ENCODE results near the gene CD164L2. TPM values are rescaled to one million over a fixed set of nuclear protein-coding genes. Genes with fewer than 3 reads are reported as not detected.

The CD164L2 gene
- total RNA-seq, 1 donor from 2014 or later, result 0.41 TPM

DNA sequence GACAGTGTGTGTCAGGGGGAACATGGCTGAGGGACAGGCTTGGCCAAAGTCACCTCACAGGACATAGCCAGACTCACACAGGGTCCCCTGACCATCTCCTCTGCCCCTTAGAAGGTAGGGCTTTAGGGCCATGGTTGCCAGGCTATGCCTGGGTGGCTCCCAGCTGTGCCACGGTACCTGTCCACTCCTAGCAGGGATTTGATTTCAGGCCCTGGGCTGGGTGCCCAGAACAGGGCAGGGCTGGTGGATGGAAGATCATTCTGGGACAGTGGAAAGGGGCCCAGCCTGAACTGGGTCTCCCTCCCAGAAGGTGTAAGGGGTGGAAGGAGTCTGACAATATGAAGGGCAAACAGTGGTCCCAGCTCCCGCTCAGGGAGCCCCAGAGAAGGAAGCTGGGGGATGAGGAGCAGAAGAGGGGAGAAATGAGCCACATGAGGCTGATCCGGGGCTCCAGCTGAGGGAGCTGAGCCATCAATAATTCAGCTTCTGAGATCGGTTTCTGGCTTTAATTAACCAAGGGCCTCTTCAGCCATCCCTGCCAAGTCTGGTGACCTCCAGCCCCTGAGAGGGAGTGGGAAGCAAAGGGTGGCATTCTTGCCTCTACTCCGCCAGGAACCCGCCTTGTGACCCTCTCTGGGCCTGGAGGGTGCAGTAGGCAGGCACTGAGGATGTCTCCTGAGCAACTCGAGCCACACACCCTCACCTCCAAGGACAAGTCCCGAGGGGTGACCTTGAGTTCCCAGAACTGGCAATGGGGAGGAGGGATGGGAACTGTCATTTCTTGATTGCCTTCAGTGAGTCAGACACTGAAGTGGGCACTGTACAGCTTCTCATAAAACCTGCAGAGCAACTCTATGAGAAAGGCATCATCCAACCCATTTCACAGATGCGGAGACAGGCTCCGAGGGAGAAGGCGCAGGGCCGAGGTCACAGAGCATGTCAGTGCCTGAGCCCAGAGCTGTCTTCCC, 2.1 kb downstream of the CD164L2 start:
- TF ChIP-seq, protein P1, sequence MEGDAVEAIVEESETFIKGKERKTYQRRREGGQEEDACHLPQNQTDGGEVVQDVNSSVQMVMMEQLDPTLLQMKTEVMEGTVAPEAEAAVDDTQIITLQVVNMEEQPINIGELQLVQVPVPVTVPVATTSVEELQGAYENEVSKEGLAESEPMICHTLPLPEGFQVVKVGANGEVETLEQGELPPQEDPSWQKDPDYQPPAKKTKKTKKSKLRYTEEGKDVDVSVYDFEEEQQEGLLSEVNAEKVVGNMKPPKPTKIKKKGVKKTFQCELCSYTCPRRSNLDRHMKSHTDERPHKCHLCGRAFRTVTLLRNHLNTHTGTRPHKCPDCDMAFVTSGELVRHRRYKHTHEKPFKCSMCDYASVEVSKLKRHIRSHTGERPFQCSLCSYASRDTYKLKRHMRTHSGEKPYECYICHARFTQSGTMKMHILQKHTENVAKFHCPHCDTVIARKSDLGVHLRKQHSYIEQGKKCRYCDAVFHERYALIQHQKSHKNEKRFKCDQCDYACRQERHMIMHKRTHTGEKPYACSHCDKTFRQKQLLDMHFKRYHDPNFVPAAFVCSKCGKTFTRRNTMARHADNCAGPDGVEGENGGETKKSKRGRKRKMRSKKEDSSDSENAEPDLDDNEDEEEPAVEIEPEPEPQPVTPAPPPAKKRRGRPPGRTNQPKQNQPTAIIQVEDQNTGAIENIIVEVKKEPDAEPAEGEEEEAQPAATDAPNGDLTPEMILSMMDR (conservative IDR thresholded peaks at IDR 0.05), result no peak
- Mint-ChIP-seq H3K27ac (peak overlapping the region; percentile 61), H3K27me3 (peaks cover 12% of the 10 kb centered on the region), H3K9me3 (no peaks in the 10 kb centered on the region), H3K4me1 (ENCODE audit: unreplicated experiment) (peaks cover 3% of the 10 kb centered on the region), H3K4me3 (no peak overlapping the region), H3K36me3 (no peaks in the 10 kb centered on the region)
- DNase-seq (ENCODE audit: extremely low spot score, unreplicated experiment), result no peak

DNA sequence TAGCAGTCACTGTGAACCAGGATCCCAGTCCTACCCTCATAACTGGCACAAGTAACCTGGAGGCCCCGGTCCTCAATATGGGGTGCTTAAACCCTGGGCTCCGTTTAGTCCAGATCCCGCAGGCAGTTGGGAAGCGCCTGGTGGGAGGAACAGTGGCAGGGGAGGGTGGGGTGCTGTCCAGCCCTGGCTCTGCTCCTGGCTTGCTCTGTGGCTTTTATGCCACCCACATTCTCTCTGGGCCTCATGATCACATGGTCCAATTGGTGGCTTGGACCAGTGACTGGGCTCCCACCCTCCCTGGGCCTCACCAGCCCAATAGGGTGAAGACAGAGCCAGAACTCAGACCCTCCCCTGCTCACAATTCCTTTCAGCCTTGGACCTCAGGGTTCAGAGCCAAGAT, 2.9 kb downstream of the CD164L2 start:
- H3K27ac Mint-ChIP-seq, result no peak overlapping the region
- H3K36me3 Mint-ChIP-seq, result no peaks in the 10 kb centered on the region
- peaks cover 12% of the 10 kb centered on the region for H3K27me3 Mint-ChIP-seq
- no peaks in the 10 kb centered on the region for H3K9me3 Mint-ChIP-seq
- DNase-seq (ENCODE audit: extremely low spot score, unreplicated experiment), result no peak
- TF ChIP-seq, protein P1 (conservative IDR thresholded peaks at IDR 0.05), result no peak
- H3K4me3 Mint-ChIP-seq, result no peak overlapping the region
- peaks cover 3% of the 10 kb centered on the region for H3K4me1 Mint-ChIP-seq (ENCODE audit: unreplicated experiment)

DNA sequence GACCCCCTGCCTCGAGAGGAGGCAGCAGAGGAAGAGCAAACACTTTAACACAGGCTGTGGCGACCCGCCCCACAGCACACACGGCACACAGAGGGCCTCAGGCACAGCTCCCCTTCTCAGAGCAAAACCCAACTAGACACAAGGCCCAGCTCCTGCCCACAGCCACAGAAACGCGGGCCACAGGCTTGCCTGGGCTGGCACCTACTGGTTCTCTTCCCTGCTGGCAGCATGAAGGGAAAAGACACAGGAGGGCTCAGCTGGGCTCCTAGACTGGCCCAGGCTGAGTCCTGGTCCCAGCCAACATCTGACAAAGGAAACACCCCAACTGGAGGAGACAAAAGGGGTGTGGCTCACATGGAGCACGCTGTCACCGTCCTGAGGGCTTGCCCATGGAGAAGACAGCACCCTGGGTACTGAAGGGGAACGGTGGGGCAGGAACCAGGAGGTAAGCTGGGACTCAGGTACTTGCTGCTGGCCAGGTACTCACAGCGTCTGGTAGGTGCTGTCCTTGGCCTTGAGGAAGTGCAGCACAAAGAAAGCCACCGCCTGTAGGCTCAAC, 3.5 kb downstream of the CD164L2 start:
- DNase-seq (ENCODE audit: extremely low spot score, unreplicated experiment), result no peak
- TF ChIP-seq, protein P1 (conservative IDR thresholded peaks at IDR 0.05), result no peak
- no peak overlapping the region for H3K27ac Mint-ChIP-seq
- peaks cover 12% of the 10 kb centered on the region for H3K27me3 Mint-ChIP-seq
- H3K4me3 Mint-ChIP-seq, result peak overlapping the region; percentile 20
- H3K9me3 Mint-ChIP-seq, result no peaks in the 10 kb centered on the region
- no peaks in the 10 kb centered on the region for H3K36me3 Mint-ChIP-seq
- peaks cover 3% of the 10 kb centered on the region for H3K4me1 Mint-ChIP-seq (ENCODE audit: unreplicated experiment)

DNA sequence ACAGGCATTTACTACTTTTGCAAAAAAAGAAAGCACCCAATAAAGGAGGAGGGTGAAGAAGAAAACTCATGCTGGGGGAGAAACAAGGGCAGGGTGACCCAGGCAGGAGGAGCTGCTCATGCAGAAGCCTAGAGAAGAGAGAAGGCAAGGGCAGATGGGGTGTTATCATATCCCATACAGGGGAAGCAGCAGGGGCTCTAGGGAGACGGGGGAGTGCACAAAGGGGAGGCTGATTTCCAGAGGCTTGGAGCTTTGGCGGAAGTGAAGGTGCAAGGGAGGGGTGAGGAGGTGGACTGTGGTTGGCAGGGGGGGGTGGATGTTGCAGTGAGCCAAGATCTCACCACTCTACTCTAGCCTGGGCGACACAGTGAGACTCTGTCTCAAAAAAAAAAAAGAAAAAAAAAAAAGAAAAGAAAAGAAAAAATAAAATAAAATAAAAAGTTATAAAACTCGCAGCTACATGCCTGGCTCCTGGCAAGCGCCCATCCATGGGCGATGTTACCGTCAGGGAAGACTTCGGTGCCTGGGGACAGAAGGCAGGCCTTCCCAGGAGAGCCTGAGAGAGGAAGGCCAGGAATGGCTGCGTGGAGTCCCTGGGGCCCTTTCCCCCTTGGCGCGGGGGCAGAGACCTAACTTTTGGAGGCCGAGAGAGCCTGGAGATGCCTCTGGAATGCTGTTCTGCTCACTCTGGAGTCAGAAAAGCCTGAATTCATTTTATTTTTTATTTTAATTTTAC, 5.2 kb downstream of the CD164L2 start:
- Mint-ChIP-seq H3K9me3 (no peaks in the 10 kb centered on the region), H3K27me3 (peaks cover 12% of the 10 kb centered on the region), H3K36me3 (no peaks in the 10 kb centered on the region), H3K27ac (no peak overlapping the region), H3K4me1 (ENCODE audit: unreplicated experiment) (peaks cover 3% of the 10 kb centered on the region), H3K4me3 (no peak overlapping the region)
- TF ChIP-seq, protein P1 (conservative IDR thresholded peaks at IDR 0.05), result no peak
- no peak for DNase-seq (ENCODE audit: extremely low spot score, unreplicated experiment)

DNA sequence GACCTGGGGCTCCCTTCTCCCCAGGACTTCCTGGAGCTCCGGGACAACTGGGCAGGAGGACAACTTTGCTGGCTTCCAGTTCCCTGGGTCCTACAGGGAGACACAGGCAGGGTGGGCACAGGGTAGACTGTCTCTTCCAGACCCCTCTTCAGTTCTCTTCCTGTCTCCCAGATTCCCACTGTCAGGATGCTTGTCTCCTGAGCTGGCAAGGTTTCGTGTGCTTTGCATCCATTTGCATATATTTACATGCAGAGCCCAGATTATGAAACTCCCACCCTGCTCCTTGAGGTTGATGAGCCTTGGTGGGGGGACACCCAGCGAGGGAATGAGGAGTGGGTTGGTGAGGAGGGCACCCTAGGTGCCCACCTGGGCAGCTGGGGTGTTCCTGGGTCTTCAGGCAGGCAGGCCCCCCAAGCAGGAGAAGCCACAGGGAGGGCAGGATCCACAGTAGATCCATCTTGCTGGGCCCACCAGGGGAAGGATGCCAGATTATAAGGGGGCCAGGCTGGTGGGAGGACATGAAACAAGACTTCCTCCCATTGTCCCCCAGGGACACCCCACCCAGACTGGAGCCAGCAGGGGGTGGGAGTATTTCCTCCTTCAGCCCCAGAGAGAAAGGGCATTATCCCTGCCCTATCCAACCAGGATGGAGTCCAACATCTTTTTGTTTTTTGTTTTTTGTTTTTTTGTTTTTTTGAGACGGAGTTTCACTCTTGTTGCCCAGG, 8.6 kb downstream of the CD164L2 start, which contains the start of gene FCN3:
Gene FCN3 (minus strand): TSS at position 463 of the 725 bp plus-strand sequence. CDS start 6 bp downstream, at position 457.
- DNase-seq (ENCODE audit: extremely low spot score, unreplicated experiment), result no peak
- Mint-ChIP-seq H3K9me3 (no peaks in the 10 kb centered on the region), H3K4me3 (no peak within 1 kb of the TSS), H3K36me3 (no peaks in the 10 kb centered on the region), H3K27me3 (peaks cover under 1% of the 10 kb centered on the region), H3K4me1 (ENCODE audit: unreplicated experiment) (no peaks in the 10 kb centered on the region), H3K27ac (no peak within 1 kb of the TSS)
- TF ChIP-seq, protein P1 (conservative IDR thresholded peaks at IDR 0.05), result no peak

Measured in type B pancreatic cell (in vitro differentiated cells).